GDM1 (cell line): ENCODE results near the gene DTHD1.

Experiments
- DNase-seq: peaks from one replicate; lab custom pipeline; 2025; lab: John Stamatoyannopoulos, UW

The DTHD1 gene

DNA sequence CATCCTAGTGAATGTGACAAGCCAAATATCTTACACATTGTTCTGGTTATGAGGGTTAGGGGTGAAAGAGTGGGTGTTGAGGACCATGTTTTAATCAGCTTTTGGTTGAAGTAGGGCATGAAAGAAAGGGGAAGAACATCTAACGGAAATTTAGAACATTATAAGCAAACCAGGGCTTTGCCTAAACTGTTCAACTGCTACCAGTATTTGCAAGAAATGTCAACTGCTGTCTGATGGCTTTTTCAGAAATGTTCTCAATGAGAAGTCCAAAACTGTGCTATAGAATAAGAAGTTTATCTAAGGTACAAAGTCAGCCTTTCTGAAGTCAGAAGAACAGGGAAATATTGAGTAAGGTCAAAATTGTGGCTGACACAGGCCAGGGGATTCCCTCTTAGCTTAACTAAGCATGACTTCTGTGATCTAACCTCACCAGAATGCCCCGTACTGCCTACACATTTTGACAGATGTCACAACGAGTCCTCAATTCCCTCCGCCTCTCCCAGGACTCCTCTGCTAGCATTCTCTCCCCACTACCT lies 67.1 kb downstream of the DTHD1 start:
- DNase-seq = no peak

DNA sequence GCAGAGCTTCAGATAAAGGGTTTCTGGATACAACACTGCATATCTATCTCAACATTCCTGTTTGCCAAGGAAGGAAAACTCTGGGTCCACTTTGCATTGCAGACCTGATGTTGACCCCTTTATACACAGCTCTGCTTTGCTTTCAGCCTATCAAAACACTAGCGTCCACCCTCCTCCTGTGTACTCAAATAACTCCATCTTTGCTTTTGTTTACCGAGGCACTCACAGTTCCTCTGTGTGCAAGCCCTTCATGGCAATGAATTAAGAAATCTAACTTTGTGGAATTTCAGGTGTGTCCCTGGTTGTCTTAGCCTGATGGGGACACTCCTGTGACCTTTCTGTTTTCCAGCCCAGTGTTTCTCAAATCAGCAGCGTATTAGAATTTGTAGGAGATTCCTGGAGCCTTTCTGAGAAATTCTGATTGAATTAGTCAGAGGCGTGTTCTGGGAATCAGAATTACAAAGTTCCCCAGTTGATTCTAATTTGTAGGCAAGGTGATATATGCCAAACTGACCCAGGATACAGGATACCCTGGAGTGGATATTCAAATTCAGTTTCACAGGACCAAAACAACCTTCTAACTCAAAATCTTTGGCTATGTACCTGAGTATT lies 68.6 kb downstream of the DTHD1 start:
- DNase-seq = no peak

- DNase-seq = peak; percentile 31
Measured at GRCh38 chr4:36351082-36351666, 69.8 kb downstream of the DTHD1 start.

DNA sequence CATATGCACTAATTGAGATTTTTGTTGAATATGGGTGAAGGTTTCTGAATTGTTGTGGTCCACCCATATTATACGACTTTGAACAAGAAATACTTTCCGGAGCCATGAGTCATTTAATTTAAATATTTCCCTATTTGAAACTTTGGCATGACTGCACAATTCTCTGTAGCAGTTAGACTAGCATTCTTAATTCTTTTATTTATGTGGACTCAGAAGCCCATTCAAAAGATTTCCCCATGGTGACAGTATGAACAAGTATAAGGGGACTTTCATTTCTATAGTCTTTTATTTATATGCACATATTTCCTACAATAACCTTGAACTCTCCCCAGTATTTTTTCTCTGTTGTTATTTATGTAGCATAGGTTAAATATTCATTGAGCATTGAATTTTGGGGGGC lies 72.6 kb downstream of the DTHD1 start:
- no peak for DNase-seq

DNA sequence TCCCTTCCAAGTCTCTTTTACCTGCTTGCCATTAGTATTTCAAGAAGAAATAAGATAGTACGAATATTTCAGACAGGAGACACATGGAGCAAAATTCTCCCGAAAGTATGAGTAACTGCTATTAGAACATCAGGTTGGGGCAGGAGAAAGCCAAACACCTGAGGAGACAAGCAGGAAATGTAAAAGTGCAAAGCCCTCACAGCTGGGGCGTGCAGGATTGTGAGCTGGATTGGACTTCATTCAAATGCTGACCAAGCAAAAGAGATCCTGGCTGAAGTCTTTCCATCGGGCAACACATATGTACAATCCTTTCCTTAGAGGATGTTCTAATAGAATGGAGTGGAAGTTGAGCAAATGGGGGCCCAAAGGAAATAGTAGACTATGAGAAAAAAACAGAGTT lies 76.8 kb downstream of the DTHD1 start:
- no peak for DNase-seq

DNA sequence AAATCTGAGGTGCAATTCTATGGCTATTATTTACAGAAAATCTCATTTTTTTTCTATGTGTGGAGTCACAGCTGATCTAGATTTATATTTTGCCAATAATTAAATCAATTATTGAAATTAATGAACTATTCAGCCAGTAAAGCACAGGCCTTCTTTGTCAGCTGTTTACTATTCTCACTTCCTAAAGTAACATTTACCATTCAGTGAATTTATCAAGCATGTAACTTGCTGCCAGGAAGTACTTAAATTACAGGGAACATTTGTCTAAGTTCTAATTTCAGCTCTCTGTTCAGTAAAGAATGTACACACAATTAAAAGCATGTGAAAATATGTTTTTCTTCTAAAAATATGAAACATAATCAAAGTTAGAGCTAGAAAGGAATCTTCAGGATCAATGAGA lies 79.3 kb downstream of the DTHD1 start:
- DNase-seq = no peak

- no peak for DNase-seq
Measured at GRCh38 chr4:36363024-36363423, 81.6 kb downstream of the DTHD1 start.

DNA sequence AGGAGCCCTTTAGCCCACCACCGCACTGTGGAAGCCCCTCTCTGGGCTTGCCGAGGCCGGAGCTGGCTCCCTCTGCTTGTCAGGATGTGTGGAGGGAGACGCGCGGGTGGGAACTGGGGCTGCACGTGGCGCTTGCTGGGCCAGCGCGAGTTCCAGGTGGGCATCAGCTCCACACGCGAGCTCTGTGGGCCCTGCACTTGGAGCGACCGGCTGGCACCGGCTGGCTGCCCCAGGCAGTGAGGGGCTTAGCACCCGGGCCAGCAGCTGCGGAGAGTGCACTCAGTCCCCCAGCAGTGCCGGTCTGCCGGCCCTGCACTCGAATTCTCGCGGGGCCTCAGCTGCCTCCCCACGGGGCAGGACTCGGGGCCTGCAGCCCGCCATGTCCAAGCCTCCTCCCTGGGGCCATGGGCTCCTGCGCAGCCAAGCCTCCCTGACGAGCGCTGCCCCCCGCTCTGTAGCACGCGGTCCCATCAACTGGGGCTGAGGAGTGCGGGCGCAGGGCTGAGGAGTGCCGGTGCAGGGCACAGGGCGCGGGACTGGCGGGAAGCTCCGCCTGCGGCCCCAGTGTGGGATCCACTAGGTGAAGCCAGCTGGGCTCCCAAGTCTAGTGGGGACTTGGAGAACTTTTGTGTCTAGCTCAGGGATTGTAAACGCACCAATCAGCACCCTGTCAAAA lies 93.6 kb downstream of the DTHD1 start:
- DNase-seq = no peak

GRCh38 chr4:36385951-36386571 lies 104.6 kb downstream of the DTHD1 start:
- peak; percentile 54 for DNase-seq

DNA sequence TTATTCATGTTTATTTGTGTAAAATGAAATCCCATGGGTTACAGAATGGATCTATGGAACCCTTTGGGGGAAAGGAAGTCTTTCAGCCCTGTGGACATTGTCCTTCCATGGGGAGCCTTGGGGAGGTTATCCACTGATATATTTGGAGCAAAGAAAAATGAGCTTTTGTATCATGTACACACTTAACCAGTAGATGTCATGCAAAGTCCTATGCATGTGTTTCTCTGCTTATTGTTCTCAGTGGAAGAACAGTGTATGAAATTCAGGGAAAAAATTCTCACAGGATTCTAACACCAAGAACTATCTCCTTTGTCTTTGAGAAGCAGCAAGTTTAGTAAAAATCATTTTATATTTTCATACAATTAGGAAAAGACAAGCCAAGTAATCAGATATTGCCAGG lies 105.3 kb downstream of the DTHD1 start:
- no peak for DNase-seq

GRCh38 chr4:36388710-36389109 lies 107.3 kb downstream of the DTHD1 start:
- no peak for DNase-seq

DNA sequence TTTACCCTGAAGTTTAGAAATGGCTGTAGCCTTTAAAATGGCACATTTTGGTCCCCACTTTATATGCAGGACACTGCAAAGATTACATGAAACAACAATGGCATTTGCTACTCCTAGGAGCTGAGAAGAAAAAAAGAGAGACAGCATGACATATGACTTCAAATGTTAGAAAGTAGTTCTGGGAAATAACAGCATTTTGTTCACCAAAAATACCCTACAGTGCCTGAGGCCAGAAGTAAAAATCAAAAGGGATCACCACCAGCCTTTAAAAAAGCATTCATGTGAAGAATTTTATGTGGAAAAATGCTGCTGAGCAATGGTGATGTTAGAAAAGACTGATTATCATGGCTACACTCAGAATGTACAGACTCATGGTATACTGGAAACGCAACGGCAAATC lies 110.0 kb downstream of the DTHD1 start:
- no peak for DNase-seq

- DNase-seq = no peak
Measured at GRCh38 chr4:36392024-36392423, 110.6 kb downstream of the DTHD1 start.

DNA sequence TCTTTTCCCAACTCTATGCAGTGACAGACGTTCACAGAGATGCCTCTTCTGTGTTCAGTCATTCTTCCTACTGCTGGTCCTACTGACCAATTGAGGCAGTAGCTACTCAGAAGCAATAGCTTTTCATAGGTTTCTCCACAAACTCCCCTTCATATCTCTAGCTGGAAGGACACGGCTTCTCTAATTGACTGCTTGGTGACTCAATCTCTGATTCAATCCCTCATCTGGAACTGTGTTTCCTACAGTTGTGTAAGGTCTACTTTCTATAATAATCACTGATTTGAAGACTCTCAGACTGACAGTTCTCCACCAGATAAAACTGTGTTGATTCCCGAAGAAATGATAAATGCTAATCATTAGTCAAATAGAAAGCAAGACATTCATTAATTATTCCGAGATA lies 111.5 kb downstream of the DTHD1 start:
- no peak for DNase-seq
